HG02678 (cell line): ENCODE results near the gene B3GNT9.
A peak's percentile ranks its signal among the peaks of the same experiment; 100 is the strongest.

Experiments
- ATAC-seq: cut with Tn5 transposase; IDR thresholded peaks from one replicate; pipeline ENCODE4 v1.9.1; 2021; ENCODE audit warnings: mild to moderate bottlenecking, moderate library complexity; ENCODE audit not compliant: unreplicated experiment

Gene B3GNT9

DNA sequence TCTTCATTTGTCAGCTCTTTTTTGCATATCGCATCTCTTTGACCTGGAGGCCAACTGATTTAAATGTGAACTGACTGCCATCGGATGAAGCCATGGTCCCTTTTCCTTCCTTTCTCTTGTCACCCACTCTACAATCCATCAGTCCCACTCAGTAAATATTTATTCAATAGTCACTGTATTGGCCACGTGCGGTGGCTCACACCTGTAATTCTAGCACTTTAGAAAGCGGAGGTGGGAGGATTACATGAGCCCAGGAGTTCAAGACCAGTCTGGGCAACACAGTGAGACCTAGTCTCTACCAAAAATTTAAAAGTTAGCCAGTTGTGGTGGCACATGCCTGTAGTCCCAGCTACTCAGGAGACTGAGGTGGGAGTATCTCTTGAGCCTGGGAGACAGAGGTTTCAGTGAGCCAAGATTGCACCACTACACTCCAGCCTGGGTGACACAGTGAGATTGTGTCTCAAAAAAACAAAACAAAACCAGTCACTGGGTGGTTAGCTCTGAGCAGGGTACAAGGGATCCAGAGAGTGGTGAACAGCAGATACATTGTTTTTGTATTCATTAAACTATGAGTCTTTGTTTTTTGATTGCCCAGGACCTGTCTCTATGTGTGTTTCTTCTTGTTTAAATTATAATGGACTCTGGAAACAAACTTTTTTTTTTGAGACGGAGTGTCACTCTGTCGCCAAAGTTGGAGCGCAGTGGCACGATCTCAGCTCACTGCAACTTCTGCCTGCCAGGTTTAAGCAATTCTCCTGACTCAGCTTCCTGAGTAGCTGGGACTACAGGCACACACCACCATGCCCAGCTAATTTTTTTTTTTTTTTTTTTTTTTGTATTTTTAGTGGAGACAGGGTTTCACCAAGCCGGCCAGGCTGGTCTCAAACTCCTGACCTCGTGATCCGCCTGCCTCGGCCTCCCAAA, 34.1 kb downstream of the B3GNT9 start:
- no peak for ATAC-seq

DNA sequence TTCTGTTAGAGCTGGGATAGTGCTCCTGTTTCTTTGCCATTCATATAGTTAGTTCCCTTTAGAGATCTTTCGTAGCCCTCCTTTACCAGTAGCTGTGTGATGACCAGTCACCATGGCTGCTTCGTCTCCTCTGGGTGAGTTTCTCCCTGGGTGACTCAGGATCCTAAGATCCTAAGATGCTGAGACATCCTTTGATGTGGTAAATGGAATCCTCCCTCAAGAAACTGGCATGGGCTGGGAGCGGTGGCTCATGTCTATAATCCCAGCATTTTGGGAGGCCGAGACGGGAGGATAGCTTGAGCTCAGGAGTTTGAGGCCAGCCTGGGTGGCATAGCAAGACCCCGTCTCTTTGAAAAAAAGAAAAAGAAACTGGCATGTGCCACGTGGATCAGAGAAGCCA, 35.2 kb downstream of the B3GNT9 start:
- no peak for ATAC-seq

DNA sequence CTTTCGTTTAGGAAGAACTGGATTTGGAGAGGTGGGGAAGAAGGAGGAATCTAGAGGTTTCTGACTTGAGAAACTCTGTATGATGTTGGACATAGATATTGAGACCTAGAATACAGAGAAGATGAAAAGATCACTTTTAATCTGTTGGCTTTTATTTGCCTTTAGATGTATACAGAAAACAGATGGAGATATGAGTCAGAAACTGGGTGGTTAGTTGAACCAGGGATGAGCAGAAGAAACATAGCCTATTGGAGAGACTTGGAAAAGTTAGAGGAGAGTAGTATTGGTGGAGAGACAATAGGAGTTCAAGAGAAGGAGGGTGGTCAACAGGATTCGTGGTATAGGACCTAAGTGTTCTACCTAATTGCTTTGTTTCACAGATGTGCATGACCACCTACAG, 36.0 kb downstream of the B3GNT9 start:
- no peak for ATAC-seq

DNA sequence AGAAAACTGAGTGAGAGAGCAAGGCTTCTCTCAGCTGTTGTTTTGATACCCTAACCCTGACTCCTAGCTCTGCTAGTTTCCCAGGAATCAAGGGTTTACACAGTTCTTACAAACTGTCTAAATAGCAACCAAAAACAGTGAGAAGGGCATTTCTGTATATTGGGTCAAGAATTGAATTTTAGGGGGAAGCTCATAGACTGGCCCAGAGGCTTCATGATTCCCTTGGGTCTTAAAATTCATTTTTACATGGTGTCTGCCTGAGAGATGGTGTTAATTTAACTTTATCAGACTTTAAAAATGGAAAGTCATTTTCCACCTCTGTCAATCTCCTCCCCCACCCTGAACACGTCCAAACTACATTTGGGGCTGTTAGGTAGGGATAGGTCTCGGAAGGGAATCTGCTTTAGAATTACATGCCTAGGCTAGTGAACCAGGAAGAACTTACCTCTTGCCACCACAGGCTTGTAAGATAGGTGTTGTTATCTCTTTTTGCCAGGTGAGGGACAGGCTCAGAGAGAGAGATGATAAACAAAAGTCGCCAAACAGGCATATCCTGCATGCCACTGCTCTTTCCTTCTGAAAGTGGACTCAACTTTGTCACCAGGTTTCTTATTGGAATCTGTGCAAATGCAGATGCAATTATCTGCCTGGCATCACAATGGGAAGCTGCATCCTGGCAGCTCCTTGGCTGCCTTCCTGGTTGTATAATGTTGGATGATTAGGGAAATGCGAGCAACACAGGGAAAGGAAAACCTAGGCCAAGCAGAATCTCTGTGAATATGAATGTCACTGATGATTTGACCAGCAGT, 38.0 kb downstream of the B3GNT9 start:
- ATAC-seq, result no peak

DNA sequence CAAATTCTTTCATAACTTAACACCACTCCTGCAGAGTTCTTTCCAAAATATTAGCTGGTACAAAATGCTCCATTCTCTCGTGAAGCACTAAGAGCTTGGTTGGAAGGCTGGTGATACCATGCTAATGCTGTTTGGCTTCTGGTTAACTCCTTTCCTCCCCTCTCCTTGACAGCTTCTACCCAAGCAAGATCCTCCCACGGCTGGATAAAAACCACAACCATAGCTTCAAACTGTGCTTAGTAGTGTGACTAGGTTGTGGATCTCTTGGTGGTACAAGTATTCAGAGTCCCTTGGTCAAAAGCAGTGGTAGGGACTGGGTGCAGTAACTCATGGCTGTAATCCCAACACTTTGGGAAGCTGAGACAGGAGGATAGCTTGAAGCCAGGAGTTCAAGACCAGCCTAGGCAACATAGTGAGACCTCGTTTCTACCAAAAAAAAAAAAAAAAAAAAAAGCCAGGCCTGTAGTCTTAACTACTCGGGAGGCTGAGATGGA, 38.8 kb downstream of the B3GNT9 start:
- ATAC-seq, result no peak

DNA sequence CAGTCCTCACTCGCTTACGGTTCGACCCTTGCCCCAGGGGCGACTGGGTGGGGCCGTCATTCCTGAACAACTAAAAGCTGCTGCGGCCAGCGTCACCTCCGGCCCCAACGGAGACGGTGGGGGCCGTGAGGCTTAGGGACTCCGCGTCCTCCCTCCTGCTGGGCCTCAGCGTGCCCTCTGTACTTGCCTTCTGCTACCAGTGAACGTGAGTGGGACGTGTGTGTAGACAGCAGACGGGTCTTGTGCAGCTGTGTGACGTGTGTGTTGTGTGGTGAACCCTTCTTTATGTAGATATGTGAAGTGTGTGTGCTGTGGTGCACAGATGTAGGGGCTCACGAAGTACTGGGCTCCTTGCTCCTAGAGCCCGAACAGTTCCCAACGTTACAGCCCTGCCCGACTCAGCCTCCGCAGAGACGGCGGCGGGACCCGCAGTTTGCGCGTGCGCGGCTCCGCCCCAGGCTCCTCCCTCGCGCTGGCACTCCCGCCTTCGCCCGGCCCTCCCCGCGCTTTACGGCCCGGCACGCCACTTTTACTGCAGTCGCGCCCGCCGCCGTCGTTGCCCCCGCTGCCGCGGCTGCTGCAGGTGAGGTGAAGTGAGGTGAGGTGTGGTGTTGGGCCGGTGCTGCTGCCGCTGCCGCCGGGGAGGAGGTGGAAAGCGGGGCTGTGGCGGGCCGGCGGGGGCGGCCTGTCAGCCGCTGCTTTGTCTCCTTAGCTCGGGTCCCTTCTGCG, 41.2 kb downstream of the B3GNT9 start, which contains the start of gene PHAF1:
PHAF1 (plus strand) TSS at position 535 of the 729 bp plus-strand sequence. CDS start 235 bp downstream, outside the sequence.
- ATAC-seq, result peak; percentile 88

DNA sequence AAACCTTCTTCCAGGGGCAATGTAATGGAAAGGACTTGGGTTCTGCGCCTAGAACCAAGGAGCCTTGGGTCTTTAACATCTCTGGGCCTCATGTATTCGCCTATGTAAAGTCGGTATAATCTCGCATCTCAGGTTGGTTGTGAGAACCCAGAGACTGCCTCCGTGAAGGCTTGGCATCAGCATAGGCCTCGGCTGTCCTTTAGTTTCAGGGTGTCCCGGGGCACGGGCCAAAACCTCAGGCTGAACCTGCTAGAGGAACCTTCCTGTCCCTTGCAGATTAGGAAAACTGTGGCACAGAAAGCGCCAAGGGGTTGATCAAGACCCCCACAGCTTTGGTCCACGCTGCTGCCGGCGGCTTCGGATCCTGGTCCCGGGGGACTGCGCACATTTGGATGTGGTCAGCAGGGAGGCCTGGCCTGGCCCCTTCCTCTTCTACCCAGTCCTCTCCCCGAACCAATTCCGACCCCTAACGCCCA, 41.8 kb downstream of the B3GNT9 start:
- no peak for ATAC-seq

DNA sequence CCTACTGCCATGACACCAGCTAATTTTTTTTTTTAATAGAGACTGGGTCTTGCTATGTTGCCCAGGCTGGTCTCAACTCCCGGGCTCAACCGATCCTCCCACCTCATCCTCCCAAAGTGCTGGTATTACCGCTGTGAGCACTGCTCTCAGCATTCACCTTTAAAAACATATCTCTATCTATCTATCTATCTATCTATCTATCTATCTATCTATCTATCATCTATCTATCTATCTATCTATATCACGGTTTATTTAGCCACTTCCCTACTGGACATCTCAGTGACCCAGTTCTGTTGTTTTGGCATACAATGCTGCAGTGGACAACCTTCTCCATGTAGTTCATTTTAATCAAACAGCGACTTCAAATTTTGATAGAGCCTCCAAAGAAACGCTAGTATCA, 42.3 kb downstream of the B3GNT9 start:
- no peak for ATAC-seq

DNA sequence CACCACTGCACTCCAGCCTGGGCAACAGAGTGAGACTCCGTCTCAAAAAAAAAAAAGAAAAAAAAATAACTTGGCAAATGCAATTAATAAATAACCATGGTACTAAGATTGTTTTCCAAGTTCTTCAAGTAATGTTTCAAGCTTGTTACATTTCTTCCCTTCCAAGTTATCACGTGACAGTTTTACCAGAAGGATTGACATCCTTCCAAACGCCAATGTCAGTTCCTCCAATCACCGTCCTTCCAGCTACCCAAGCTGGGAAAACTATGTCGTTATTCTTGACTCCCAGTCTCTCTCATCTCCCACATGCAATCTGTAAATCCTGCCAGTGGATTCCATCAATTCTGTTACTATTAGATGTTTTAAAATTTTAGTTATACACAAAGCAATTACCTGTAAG, 44.9 kb downstream of the B3GNT9 start:
- ATAC-seq, result no peak

DNA sequence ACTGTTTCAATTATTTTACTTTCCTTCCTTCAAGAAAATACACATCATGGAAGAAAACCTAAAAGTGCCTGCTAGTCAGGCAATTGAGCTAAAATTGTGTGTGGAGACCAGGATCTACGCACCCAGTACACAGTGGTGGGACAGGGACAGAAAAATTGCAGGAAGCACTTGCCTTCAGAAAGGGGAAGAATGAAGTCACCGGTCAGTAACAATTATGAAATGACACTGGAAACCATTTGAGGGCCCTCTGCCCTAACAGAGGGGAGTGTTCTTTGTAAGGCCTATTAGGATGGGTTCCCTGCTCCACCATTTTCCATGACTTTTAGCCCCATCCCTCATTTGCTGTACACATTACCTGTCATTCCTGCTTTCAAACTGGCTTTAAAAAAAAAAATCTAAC, 45.6 kb downstream of the B3GNT9 start:
- ATAC-seq, result no peak

DNA sequence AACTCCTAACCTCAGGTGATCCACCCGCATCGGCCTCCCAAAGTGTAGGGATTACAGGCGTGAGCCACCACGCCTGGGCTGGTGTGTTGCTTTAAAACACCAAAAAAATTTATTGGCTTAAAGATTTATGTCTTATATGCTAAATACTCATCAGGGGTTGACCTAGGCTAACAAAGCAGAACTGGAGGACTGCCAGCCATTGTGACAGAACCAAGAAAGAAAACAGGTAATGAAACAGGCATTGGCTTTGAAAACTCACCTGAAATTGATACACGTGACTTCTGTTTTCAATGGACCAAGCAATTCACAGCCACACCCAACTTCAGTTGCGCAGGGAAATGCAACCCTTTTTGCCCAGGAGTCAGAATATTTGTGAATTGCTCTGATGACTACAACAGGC, 46.0 kb downstream of the B3GNT9 start:
- no peak for ATAC-seq

DNA sequence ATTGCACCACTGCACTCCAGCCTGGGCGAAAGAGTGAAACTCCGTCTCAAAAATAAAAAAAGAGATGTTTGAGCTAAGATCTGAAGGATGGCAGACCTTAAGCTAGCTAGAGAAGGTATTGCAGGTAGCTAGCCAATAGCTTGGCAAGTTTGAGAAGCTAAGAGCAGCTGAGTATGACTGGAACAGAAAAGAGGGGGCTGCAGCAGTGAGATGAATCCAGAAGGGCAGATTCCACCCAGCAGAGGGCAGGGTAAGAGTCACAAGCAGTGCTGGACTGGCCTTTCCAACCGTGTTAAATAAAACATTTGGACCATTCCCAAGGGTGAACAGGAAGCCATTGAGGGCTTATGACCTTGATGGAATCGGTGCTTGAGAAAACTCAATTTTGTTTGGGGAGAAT, 46.7 kb downstream of the B3GNT9 start:
- no peak for ATAC-seq

DNA sequence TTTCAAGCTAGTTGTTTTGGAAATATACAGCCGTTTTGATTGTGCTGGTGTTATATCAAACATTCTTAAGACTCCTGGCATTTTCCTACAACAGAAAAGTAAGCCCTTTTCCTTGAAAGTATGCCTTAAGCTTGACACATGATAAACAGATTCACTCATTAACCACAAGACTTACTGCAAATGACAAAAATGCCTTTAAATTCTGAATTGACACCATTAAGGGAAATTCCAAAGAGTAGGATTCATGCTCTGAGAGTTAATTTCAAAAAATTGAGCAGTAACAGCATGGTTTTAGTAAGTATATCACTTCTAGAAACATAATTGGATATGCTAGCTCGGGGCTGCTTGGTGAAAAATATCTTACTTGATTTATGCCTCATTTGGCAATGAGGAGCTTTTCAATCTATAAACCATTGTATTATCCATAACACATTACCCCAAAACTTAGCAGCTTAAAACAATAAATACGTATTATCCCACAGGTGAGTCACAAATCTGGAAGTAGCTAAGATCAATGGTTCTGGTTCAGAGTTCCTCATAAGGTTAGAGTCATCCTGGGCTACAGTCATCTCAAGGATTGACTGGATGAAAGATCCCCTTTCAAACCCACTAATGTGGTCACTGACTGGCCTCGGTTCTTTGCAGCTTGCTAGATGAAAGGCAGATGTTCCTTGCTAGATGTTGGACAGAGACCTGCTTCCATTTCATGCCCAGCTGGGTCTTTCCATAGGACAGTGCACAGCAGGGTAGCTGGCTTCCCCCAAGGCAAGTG, 49.3 kb downstream of the B3GNT9 start:
- ATAC-seq, result no peak

DNA sequence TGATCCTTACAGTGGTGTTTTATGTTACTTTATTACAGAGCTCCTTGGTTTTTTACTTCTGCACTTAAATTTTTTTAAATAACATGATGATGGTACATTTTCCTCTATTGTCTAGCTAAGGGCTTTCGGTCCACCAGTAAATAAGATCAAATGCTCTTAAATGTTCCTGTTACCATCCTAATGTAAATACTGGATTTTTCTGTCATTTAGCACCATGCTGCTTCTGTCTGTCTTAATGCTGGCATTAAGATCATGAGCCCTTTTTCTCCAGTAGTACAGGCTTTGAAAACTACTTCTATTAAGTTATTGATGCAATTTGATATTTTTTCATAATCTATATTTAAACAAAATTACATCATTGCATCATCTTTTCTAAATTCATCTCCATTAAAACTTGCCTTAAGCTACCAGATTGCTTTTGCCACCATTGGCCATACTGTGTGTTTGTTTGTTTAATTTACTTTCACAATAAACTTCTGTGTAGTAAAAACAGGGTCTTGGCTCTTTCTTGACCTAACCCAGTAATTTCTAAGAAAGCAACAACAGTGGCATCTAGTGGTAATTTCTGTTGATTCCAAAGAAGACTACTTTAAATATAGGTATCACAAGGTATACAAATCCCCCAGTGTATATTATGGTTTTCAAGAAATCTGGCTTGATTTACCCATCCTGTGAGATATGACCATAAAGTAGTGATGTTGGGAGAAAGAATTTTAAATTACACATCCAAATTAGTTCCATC, 50.1 kb downstream of the B3GNT9 start:
- ATAC-seq, result no peak

DNA sequence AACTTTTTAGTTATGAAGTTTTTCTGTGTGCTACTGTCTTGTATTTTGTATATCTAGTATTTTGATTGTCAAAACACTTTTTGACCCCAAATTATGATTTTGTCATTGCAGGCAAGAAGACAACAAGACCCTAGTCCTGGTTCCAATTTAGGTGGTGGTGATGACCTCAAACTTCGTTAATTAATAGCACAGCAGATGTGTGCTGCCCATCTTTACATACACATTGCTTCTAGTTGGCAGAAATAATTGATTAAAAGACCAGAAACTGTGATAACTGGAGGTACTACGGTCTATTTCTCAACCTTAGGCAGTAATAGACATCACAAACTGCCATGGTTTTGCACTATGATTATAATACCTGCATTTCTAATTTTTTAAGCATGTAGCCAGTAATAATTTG, 52.2 kb downstream of the B3GNT9 start:
- no peak for ATAC-seq
